Nephron progenitor cell (in vitro differentiated cells): ENCODE results near the gene LILRB1.
"Not testable (repeated sequence)": the region's sequence is repeated elsewhere in the genome, so short reads cannot be mapped to it uniquely, and the experiment has no call there.

Source experiments
- DNase-seq: peaks from one replicate; pipeline ENCODE4 v3.0.0; 2021
- H3K27ac Mint-ChIP-seq: 2 replicates; pipeline ENCODE4 v1.8.0; 2021; ENCODE audit warnings: mild to moderate bottlenecking, moderate library complexity, mixed read lengths
- H3K27me3 Mint-ChIP-seq: 2 replicates; pipeline ENCODE4 v1.8.0; 2021; ENCODE audit warnings: mild to moderate bottlenecking, low read depth, mixed read lengths; ENCODE audit not compliant: poor library complexity
- H3K36me3 Mint-ChIP-seq: 2 replicates; pipeline ENCODE4 v1.8.0; 2021; ENCODE audit warnings: low read depth, mixed read lengths
- H3K4me1 Mint-ChIP-seq: 2 replicates; pipeline ENCODE4 v1.8.0; 2021; ENCODE audit warnings: mixed read lengths
- H3K4me3 Mint-ChIP-seq: 2 replicates; pipeline ENCODE4 v1.8.0; 2021; ENCODE audit warnings: mild to moderate bottlenecking, moderate library complexity, mixed read lengths
- H3K9me3 Mint-ChIP-seq: 2 replicates; pipeline ENCODE4 v1.8.0; 2021; ENCODE audit warnings: mild to moderate bottlenecking, moderate library complexity, mixed read lengths
- TF ChIP-seq, protein P1 (sequence below): fragments of 200-600 bp; sonication (generic); IDR thresholded peaks from 2 replicates; pipeline ENCODE4 v1.5.0; 2021; ENCODE audit warnings: antibody characterized with exemption

LILRB1 gene

GRCh38 chr19:54668353-54668752 is 38.1 kb downstream of the LILRB1 start:
- Mint-ChIP-seq H3K9me3 (peaks cover 88% of the 10 kb centered on the region), H3K4me3 (no peak overlapping the region), H3K27me3 (no peaks in the 10 kb centered on the region), H3K4me1 (no peaks in the 10 kb centered on the region), H3K36me3 (no peaks in the 10 kb centered on the region), H3K27ac (no peak overlapping the region)
- DNase-seq, result no peak
- TF ChIP-seq, protein P1, sequence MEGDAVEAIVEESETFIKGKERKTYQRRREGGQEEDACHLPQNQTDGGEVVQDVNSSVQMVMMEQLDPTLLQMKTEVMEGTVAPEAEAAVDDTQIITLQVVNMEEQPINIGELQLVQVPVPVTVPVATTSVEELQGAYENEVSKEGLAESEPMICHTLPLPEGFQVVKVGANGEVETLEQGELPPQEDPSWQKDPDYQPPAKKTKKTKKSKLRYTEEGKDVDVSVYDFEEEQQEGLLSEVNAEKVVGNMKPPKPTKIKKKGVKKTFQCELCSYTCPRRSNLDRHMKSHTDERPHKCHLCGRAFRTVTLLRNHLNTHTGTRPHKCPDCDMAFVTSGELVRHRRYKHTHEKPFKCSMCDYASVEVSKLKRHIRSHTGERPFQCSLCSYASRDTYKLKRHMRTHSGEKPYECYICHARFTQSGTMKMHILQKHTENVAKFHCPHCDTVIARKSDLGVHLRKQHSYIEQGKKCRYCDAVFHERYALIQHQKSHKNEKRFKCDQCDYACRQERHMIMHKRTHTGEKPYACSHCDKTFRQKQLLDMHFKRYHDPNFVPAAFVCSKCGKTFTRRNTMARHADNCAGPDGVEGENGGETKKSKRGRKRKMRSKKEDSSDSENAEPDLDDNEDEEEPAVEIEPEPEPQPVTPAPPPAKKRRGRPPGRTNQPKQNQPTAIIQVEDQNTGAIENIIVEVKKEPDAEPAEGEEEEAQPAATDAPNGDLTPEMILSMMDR, result no peak

DNA sequence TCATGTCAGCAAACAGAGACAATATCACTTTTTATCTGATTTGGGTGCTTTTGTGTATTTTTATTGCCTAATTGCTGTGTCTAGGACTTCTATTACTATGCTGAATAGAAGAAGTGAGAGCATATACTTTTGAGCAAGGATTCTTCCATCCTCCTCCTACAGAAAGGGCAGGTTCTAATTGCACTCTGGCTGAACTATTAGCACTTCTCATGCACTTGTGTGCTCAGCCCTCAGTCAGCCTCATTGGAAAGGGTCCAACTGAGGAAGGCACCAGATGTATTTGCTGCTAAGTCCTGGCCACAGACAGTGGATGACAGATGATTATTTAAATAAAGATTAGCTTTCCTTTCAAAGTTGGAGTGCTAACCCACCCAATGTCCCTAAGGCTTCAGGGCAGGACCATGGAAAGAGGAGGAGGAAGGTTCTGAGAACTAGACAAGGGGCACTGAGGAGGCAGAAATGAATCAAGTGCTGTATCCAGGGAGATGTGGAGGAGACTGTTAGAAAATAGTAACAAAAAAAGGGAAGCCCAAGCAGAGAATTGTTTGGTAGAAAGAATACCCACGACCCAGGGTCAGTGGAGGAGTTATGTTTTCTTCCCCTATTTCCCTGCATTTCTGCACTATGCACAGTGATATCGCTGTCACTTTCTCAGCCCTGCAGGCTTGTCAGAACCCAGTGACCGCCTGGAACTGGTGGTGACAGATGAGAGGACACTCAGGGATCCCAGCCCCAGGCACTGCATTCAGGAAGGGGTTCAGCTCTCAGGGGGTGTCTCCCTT is 40.5 kb downstream of the LILRB1 start:
- Mint-ChIP-seq H3K36me3 (no peaks in the 10 kb centered on the region), H3K4me1 (no peaks in the 10 kb centered on the region), H3K27me3 (no peaks in the 10 kb centered on the region), H3K27ac (no peak overlapping the region), H3K4me3 (no peak overlapping the region), H3K9me3 (peaks cover 82% of the 10 kb centered on the region)
- TF ChIP-seq, protein P1, result no peak
- DNase-seq, result no peak

GRCh38 chr19:54673222-54673621 is 42.9 kb downstream of the LILRB1 start:
- Mint-ChIP-seq H3K27me3 (peaks cover 3% of the 10 kb centered on the region), H3K27ac (no peak overlapping the region), H3K4me1 (no peaks in the 10 kb centered on the region), H3K4me3 (no peak overlapping the region), H3K9me3 (peaks cover 79% of the 10 kb centered on the region), H3K36me3 (no peaks in the 10 kb centered on the region)
- TF ChIP-seq, protein P1, result no peak
- DNase-seq, result no peak

GRCh38 chr19:54674021-54674617 is 43.8 kb downstream of the LILRB1 start:
- H3K9me3 Mint-ChIP-seq, result peaks cover 74% of the 10 kb centered on the region
- H3K27me3 Mint-ChIP-seq, result peaks cover 3% of the 10 kb centered on the region

GRCh38 chr19:54676210-54676834 is 46.0 kb downstream of the LILRB1 start:
- TF ChIP-seq, protein P1, result peak; percentile 63
- DNase-seq, H3K4me3 Mint-ChIP-seq, H3K27me3 Mint-ChIP-seq, H3K27ac Mint-ChIP-seq, H3K4me1 Mint-ChIP-seq, H3K36me3 Mint-ChIP-seq: not testable (repeated sequence)
- H3K9me3 Mint-ChIP-seq, result peaks cover 67% of the 10 kb centered on the region

More at GRCh38 chr19:54674021-54674617, 43.8 kb downstream of the LILRB1 start:
- H3K27ac Mint-ChIP-seq, result no peak overlapping the region
- no peaks in the 10 kb centered on the region for H3K36me3 Mint-ChIP-seq
- no peak for DNase-seq
- H3K4me1 Mint-ChIP-seq, result no peaks in the 10 kb centered on the region
- TF ChIP-seq, protein P1, result peak; percentile 25
- no peak overlapping the region for H3K4me3 Mint-ChIP-seq
